22Rv1 (cell line): Measurements from ENCODE around the gene FAAP24.

Source experiments
- CTCF ChIP-seq: fragments of 450-650 bp; IDR thresholded peaks from 2 replicates; pipeline ENCODE4 v1.5.1; 2017; ENCODE audit warnings: mild to moderate bottlenecking
- ZFX ChIP-seq: fragments of 450-650 bp; IDR thresholded peaks from 2 replicates; pipeline ENCODE4 v1.6.1; 2017; ENCODE audit warnings: antibody characterized with exemption, borderline replicate concordance

- TF ChIP-seq CTCF: no peak
- no peak for TF ChIP-seq ZFX
These were observed 28.9 kb downstream of the FAAP24 start for GRCh38 chr19:33000910-33001309.
